HG03575 (cell line): ENCODE measurements around the gene ABRACL.
"Not testable (repeated sequence)": the region's sequence is repeated elsewhere in the genome, so short reads cannot be mapped to it uniquely, and the experiment has no call there.

Experiments used
- ATAC-seq: cut with Tn5 transposase; IDR thresholded peaks from one replicate; pipeline ENCODE4 v1.9.1; 2021; ENCODE audit not compliant: unreplicated experiment, insufficient number of reproducible peaks, low FRiP score; ENCODE audit errors: extremely low read depth

ABRACL gene

GRCh38 chr6:139007428-139007827, 21.1 kb upstream of the ABRACL start:
- ATAC-seq = no peak

- ATAC-seq = no peak
Measured at GRCh38 chr6:139008117-139008516, 20.4 kb upstream of the ABRACL start.

GRCh38 chr6:139010674-139011073, 17.9 kb upstream of the ABRACL start:
- ATAC-seq = no peak

- no peak for ATAC-seq
Measured at GRCh38 chr6:139011980-139012379, 16.6 kb upstream of the ABRACL start.

- ATAC-seq = no peak
Measured at GRCh38 chr6:139013185-139013800, 15.3 kb upstream of the ABRACL start.

- no peak for ATAC-seq
Measured at GRCh38 chr6:139014945-139015344, 13.6 kb upstream of the ABRACL start.

- peak; percentile 61 for ATAC-seq
Measured at GRCh38 chr6:139016337-139017213, 12.0 kb upstream of the ABRACL start.

- no peak for ATAC-seq
Measured at GRCh38 chr6:139017227-139017626, 11.3 kb upstream of the ABRACL start.

- no peak for ATAC-seq
Measured at GRCh38 chr6:139019722-139020121, 8.8 kb upstream of the ABRACL start.

GRCh38 chr6:139020689-139021088, 7.9 kb upstream of the ABRACL start:
- no peak for ATAC-seq

GRCh38 chr6:139025416-139025815, 3.1 kb upstream of the ABRACL start:
- not testable (repeated sequence) for ATAC-seq

GRCh38 chr6:139027620-139028182, 844 bp upstream of the ABRACL start:
- ATAC-seq = no peak

- no peak for ATAC-seq
Measured at GRCh38 chr6:139028215-139028657, 309 bp upstream of the ABRACL start.

- ATAC-seq = no peak
Measured at GRCh38 chr6:139029470-139030227, 1.1 kb downstream of the ABRACL start.

GRCh38 chr6:139030228-139030963, 1.9 kb downstream of the ABRACL start:
- ATAC-seq = peak; percentile 34

- no peak for ATAC-seq
Measured at GRCh38 chr6:139037490-139037889, 8.9 kb downstream of the ABRACL start.

- ATAC-seq = no peak
Measured at GRCh38 chr6:139044250-139044649, 15.7 kb downstream of the ABRACL start.

- ATAC-seq = no peak
Measured at GRCh38 chr6:139047677-139048076, 19.1 kb downstream of the ABRACL start.

- not testable (repeated sequence) for ATAC-seq
Measured at GRCh38 chr6:139048912-139049311, 20.4 kb downstream of the ABRACL start.
